ENCODE data around the gene LDLRAP1.

DNA sequence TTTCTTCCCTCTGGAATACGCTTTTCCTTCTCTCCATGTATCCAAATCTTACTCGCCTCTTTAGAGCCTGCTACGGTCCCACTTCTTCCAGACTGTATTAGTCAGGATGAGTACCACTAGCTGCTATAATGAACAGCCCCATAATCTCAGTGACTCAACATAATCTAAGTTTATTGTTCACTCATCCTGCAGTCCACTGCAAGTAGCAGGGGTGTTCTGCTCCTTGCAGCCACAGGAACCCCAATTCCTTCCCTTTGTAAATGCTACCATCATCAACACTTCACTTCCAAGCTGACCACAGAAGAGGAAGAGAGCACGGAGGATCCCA lies 18.1 kb upstream of the LDLRAP1 start:
- no peak for TF ChIP-seq POLR2A (IDR thresholded peaks at IDR 0.05; ENCODE audit: low read depth, low read length)
- TF ChIP-seq POLR2AphosphoS5 (IDR thresholded peaks at IDR 0.05; ENCODE audit: low read depth, low read length) = no peak

Data from GM12892 (cell line).